GM13977 (cell line): ENCODE measurements around the gene RBFOX2.

Experiments
- DNase-seq: peaks from one replicate; pipeline ENCODE4 v3.0.0; 2012; ENCODE audit warnings: low spot score
- CTCF ChIP-seq: IDR thresholded peaks from 2 replicates; pipeline ENCODE4 v1.5.1; 2012; ENCODE audit warnings: mild to moderate bottlenecking, control low read depth; ENCODE audit not compliant: insufficient read depth; ENCODE audit errors: extremely low read depth, missing control alignments
- in situ Hi-C: fragments of 300-500 bp; cut with MboI; formaldehyde crosslinking; loops from one replicate; pipeline ENCODE4 v1.12.0; 2022; ENCODE audit warnings: low sequenced_read_pairs, low pct_unique_long_range_greater_than_20kb, mixed read lengths, inconsistent platforms; ENCODE audit not compliant: unreplicated experiment

Gene RBFOX2

GRCh38 chr22:35736701-35737100 lies 291.9 kb downstream of the RBFOX2 start:
- no peak for TF ChIP-seq CTCF
- in situ Hi-C loops = no loop called here
- no peak for DNase-seq

GRCh38 chr22:35736166-35736565 lies 292.5 kb downstream of the RBFOX2 start:
- TF ChIP-seq CTCF = no peak
- in situ Hi-C loops = no loop called here
- DNase-seq = no peak

- no peak for TF ChIP-seq CTCF
- in situ Hi-C loops = no loop called here
- no peak for DNase-seq
Measured at GRCh38 chr22:35735542-35735941, 293.1 kb downstream of the RBFOX2 start.

GRCh38 chr22:35734517-35734827 lies 294.2 kb downstream of the RBFOX2 start:
- in situ Hi-C loops = no loop called here
- TF ChIP-seq CTCF = no peak
- DNase-seq = no peak

GRCh38 chr22:35733791-35734516 lies 294.7 kb downstream of the RBFOX2 start:
- in situ Hi-C loops = no loop called here
- DNase-seq = no peak
- no peak for TF ChIP-seq CTCF

- TF ChIP-seq CTCF = no peak
- in situ Hi-C loops = no loop called here
- no peak for DNase-seq
Measured at GRCh38 chr22:35733036-35733435, 295.6 kb downstream of the RBFOX2 start.
